Stimulated activated CD8-positive, alpha-beta memory T cell treated with anti-CD3 and anti-CD28 coated beads, Interleukin-4, amount 100 ng/mL, for 48 hours (primary cell): ENCODE data around the gene LASP1NB.
"Not testable (repeated sequence)": the region's sequence is repeated elsewhere in the genome, so short reads cannot be mapped to it uniquely, and the experiment has no call there.

Experiments used
- DNase-seq: peaks from one replicate; pipeline ENCODE4 v3.0.0-alpha.2; 2020

LASP1NB gene

DNA sequence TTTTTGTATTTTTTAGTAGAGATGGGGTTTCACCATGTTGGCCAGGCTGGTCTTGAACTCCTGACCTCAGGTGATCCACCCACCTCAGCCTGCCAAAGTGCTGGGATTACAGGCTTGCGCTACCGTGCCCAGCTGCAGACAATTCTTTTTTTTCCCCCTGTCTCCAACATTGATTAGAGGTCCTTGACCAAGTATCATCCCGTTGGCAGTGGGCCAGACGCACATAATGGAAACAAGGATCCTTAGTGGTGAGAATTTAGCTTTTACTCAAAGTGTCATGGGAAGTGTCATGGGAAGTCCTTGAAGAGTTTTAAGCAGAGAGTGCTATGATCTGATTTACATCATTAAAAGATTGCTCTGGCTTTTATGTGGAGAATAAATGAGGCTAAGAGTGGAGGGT lies 43.9 kb downstream of the LASP1NB start:
- DNase-seq, result no peak

DNA sequence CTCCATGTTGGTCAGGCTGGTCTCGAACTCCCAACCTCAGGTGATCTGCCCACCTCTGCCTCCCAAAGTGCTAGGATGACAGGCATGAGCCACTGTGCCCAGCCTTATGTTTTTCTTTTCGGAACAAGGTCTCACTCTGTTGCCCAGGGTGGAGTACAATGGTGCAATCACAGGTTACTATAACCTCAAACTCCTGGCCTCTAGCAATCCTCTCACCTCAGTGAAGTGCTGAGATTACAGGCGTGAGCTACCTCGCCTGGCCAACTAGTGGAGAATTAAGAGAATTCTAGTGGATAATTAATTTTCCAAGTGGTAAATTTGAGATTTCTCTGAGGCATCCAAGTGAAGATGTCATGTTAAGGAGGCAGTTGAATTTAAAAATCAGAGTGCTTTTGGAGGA lies 44.7 kb downstream of the LASP1NB start:
- no peak for DNase-seq

DNA sequence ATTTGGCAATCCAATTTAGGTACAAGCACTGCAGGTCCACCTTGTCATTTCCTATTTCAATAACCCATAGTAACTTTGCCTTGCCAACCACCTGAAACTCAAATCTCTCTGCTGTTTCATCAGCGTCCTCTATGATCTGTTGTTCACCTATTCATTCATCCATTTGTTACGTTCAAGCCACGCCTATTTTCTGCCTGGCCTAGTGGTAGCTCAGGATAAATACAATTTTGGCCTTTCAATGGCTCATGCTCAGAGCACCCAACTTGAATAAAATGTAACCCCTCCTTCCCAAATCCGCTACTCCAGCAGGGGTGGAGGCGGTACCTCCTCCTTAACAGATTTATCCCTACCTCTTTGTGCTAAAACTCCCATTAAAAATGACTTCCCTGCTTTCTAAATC lies 45.4 kb downstream of the LASP1NB start:
- no peak for DNase-seq

DNA sequence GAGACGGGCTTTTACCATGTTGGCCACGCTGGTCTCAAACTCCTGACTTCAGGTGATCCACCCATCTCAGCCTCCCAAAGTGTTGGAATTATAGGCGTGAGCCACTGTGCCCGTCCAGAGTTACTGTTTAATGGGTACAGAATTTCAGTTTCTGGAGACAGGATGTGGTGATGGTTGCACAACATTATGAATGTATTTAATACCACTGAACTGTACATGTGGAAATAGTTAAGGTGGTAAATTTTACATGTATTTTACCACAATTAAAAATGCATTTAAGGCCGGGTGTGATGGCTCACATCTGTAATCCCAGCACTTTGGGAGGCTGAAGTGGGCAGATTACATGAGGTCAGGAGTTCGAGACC lies 50.8 kb downstream of the LASP1NB start:
- not testable (repeated sequence) for DNase-seq

DNA sequence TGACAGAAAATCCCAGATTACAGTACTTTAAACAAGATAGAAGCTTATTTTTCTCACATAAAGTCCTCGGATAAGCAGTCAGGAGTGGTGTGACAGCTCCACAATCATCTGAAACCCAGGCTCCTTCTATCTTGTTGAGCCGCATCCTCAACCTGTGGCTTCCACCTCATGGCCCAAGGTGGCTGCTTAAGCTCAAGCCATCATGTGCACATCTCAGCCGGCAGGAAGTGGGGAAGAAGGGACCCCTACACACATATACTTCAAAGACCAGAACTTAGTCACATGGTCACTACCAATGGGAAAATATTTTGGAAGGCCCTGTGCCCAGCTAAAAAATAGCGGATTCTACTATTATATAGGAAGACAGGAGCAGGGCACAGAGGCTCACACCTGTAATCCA lies 52.8 kb downstream of the LASP1NB start:
- DNase-seq, result no peak
